HTERT RPE-1 (cell line): ENCODE measurements around the gene RNF151.

Experiments
- in situ Hi-C: fragments of 300-500 bp; cut with MboI; formaldehyde crosslinking; loops from 4 replicates; pipeline ENCODE4 v1.14.3; 2020; ENCODE audit warnings: low sequenced_read_pairs

Gene RNF151

GRCh38 chr16:1991135-1991551 lies 24.5 kb downstream of the RNF151 start:
- in situ Hi-C loops = no loop called here

GRCh38 chr16:1991588-1991947 lies 24.9 kb downstream of the RNF151 start:
- in situ Hi-C loops = no loop called here

- in situ Hi-C loops = no loop called here
Measured at GRCh38 chr16:1991948-1992703, 25.5 kb downstream of the RNF151 start.

GRCh38 chr16:1992704-1993317 lies 26.2 kb downstream of the RNF151 start:
- in situ Hi-C loops = no loop called here

- in situ Hi-C loops = no loop called here
Measured at GRCh38 chr16:1993731-1994131, 27.1 kb downstream of the RNF151 start.

- in situ Hi-C loops = no loop called here
Measured at GRCh38 chr16:1997494-1998359, 31.1 kb downstream of the RNF151 start.

GRCh38 chr16:1998360-1998835 lies 31.7 kb downstream of the RNF151 start:
- in situ Hi-C loops = no loop called here

GRCh38 chr16:1998852-1999801 lies 32.5 kb downstream of the RNF151 start:
- in situ Hi-C loops = no loop called here

GRCh38 chr16:1999866-2000514 lies 33.3 kb downstream of the RNF151 start:
- in situ Hi-C loops = no loop called here

- in situ Hi-C loops = no loop called here
Measured at GRCh38 chr16:2001035-2001434, 34.4 kb downstream of the RNF151 start.

- in situ Hi-C loops = no loop called here
Measured at GRCh38 chr16:2001456-2002355, 35.0 kb downstream of the RNF151 start.

GRCh38 chr16:2002406-2003230 lies 36.0 kb downstream of the RNF151 start:
- in situ Hi-C loops = no loop called here

- in situ Hi-C loops = no loop called here
Measured at GRCh38 chr16:2003231-2003826, 36.7 kb downstream of the RNF151 start.

- in situ Hi-C loops = no loop called here
Measured at GRCh38 chr16:2003827-2004641, 37.4 kb downstream of the RNF151 start.

- in situ Hi-C loops = no loop called here
Measured at GRCh38 chr16:2004795-2005517, 38.3 kb downstream of the RNF151 start.

- in situ Hi-C loops = no loop called here
Measured at GRCh38 chr16:2005646-2006045, 39.0 kb downstream of the RNF151 start.
